ENCODE measurements around the gene TMEM132C.
"Not testable (repeated sequence)": the region's sequence is repeated elsewhere in the genome, so short reads cannot be mapped to it uniquely, and the experiment has no call there.

Gene TMEM132C

DNA sequence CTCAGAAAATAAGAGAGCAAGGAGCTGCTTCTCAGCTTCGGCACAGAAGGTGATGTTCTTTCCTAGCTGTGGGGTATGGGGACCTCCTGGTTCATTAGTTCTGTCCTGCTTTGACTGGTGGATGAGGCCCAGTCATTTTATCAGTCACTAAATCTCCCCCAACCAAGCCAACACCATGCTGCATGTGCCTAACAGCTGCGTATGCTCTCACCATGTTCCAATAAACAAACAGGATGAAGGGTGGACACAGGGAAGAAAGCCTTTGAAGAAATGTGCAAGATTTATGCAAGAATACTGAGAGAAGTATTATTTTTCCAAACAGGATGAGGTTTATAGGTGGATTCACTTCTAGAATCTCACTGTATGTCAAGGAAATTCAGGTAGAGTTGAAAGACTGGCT lies 156.2 kb downstream of the TMEM132C start:
- no peak for DNase-seq

DNA sequence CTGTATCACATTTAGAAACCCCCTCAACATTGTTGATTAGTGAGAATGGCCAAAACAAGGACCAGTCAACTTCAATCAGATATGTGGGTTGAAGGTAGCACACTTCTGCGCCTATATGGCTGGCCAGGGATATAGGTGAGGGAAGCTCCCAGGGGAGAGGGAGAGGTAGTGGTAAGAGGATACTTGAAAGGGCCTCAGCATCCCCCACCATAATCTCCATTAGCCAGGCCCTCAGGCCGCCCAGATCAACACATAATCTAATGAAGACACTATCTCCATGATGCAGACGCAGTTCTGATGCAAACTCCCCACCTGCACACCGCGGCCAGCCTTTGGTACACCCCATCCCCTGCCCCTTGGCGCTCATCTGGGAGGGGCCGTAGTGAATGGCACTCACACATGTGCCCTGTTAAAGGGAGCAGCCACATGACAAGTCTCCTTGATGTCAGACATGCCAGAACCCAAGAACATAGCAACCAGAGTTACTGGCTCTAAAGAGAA lies 158.0 kb downstream of the TMEM132C start:
- no peak for DNase-seq

DNA sequence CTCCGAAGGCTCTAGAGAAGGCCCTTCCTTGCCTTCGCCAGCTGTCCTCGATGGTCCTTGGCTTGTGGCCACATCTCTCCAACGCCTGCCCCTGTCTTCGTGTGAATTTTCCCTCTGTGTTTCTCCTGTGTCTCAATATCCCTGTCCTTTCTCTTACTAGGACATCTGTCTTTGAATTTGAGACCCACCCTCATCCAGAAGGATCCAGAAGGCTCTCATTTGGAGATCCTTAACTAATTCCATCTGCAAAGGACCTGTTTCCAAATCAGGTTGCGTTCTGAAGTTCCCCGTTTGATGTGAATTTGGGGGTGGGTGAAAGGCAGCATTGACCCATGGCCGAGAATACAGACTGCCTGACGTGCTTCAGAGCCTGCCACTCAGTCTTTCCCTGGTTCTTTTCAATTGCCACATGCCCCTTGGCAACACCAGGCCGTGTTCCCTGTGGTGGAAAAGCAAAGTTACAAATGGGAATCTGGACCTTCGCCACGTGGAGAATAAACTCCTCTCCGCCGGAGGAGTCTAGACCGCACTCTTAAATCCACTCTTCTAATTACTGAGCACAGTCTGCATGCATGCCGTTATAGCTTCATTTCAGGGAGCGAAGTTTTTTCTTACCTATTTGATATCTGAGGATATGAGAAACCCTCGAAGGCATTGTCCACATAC lies 158.8 kb downstream of the TMEM132C start:
- DNase-seq, result no peak

DNA sequence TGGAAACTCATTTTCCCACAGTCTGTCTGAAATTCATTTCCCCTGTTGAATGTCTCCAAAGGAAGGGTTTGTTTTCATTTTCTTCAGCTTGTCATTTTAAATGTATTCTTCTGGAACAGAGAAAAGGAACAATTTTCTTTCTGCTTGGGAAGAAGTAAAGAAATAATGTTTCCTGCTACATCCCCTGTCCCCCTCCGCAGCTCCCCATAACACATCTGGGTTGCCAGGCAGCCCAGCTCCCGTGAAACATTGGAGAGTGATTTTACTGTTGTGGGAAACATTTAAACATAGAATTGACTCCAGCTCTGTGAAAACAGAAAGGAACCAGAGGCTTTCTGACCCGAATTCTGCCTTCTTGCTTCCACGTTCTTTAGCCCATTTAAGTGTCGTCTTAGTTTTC lies 159.5 kb downstream of the TMEM132C start:
- no peak for DNase-seq

DNA sequence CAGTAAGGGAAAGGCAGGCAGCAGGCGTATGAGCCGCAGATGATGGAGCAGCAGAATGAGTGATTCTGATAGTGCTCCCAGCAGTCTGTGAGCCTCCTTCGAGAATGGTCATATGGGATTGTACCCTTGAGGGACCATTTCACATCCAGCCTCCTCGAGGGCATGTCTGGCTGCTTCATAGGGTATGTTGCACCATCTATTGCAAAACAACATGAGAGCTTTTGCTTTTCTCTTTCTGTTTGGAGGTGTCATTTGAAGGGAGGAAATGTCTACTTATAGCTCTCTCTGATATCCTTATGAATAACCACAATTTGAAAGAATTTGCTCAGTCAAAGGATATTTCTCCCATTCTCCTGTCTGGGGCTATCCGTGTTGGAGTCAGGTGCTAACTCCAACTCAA lies 172.8 kb downstream of the TMEM132C start:
- no peak for DNase-seq

DNA sequence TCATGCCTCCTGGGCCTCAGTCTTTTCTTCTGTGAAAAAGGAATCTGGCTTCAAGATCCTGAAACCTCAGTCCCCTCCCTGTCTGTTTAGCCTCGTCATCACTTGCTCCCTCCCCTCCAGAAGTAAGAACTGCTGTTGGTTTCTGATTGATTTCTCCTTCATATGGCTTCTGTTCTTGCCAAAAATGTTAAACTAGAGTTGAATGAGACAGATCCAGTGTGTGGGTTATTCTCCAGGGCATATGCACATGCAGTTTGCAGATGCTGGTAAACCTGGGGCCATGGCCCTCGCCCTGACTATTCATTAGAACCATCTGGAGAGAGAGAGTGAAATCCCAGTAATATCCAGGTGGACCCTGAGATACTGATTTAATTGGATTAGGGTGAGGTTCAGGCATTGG lies 175.1 kb downstream of the TMEM132C start:
- no peak for DNase-seq

DNA sequence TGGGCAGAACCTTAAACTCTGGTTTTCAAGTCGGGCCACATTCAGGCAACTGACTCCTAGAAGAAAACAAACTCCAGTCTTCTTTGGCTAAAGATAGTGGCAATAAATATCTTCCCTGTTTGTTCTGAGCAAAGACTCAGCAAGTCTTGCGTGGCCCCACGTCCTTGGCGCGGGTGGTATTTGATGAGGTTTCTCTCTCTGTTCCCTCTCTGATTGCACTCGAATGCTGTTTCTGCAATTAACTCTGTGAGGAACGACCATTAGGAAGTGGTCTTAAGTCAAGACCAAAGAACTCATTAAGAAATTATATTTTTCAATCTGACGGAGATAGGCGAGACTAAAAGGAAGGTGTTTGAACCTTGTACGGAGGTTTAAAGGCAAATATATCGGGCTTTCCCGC lies 177.6 kb downstream of the TMEM132C start:
- DNase-seq, result no peak

DNA sequence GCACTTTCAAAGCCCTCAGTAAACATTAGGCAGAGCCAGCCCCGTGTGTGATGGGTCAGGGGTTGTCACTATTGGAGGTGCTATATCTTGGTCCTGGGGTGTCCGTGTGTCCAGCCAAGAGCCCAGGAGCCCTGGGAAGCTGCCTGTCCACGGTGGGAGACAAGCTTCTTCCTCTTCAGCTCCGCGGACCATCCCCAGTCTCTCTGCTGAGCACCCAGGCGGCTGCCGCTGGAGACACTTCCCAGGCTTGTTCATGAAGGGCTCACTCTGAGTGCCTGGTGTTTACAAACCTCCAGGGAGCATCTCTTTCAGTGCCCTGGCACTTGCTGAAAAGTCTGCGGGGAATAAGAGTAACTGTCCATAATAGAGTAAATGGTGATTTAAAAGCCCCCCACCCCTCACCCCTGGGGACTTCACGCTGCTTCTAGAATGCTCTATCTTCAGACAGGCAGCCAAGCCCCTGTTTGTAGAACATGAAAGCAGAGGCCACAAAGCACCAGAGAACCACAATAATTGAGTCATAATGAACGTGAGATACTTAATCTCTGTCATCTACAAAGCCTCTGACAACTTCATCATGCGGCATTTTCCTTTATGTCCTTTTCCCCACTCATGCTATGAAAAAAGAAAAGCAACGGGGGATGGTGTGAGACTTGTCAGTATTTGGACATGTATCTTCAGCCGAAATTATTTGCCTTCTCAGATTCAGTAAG lies 178.6 kb downstream of the TMEM132C start:
- DNase-seq, result no peak

DNA sequence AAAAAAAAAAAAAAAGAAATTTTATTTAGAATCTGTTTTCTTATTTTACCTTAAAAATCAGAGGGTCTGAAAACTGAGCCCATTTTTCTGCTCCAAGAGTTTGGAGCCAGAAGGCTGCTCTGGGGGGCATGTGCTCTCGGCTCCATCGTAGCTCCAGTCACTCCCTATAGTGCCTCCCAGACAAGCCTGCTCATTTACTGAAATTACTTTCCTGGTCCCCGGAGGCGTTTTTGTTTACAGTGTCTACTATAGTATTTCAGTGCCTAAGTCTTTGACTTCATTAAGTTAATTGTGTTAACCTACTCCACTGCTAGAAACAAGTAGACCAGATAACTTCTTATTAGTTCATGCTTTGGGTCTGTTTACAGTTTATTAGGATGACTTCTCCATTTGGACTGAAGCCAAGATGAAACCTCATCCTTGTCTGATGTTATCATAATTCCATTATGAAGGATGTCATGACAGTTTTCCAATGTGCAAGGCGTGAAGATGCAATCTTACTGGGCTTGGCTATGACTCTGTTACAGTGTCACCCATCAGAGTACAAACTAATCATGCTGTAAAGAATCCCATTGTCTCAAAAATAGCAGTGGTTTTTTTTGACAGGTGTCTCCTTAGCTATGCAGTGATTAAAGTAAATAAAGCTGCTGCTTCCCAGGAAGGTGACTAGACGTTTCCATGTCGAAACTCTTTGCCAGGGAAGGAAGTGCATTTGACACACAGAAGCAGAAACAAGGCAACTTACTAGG lies 182.3 kb downstream of the TMEM132C start:
- DNase-seq, result no peak

DNA sequence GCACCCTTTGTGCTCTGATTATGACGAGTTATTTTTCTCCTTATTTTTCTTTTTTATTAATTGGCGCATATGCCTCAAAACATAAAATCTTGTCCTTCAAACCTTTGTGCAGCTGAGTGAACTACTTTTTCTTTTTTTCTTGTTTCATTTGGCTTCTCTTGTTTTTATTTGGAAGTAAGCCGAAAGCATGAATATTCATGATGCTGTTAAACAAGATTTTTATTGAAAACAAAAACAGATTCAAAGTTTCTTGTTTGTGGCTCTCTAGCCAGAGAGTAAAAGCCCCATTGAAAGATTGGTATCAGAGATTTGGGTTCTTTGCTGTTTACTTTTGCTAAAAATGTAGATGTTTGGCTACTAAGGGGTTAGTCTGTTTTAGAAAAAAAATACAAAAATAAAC lies 183.8 kb downstream of the TMEM132C start:
- DNase-seq, result no peak

DNA sequence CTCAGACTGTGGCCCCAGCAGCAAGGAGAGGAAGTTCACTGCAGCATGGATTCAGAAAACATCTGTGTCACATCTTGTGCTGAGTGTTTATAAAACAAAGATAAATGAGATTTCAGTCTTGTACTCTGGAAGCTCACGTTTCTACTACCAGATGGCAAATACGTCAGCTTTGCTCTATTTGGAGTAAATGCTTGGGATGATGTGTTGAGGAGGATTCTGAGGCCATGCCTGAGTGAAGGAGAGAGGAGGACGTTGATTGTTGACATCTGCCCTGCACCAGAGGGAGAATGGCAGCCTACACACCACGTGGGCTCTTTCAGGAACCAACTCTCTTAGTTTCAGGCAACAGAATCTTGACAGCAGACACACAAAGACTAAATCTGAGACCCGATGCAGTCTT lies 188.9 kb downstream of the TMEM132C start:
- DNase-seq, result no peak

DNA sequence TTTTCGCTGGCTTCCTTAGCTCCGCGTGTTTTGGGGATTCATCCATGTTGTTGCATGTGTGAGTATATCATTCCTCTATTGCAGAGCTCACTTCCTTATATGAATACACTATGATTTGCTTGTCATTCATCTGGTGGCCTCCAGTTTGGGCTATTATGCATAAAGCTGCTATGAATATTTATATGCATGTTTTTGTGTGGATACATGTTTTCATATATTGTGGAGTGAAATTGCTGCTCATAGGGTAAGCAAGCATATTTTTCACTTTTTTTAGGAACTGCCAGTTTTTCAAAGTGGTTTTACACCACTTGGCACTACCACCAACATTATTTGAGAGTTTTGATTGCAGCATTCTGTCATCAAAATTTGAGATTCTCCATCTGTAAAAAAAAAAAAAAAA lies 190.0 kb downstream of the TMEM132C start:
- DNase-seq, result no peak

DNA sequence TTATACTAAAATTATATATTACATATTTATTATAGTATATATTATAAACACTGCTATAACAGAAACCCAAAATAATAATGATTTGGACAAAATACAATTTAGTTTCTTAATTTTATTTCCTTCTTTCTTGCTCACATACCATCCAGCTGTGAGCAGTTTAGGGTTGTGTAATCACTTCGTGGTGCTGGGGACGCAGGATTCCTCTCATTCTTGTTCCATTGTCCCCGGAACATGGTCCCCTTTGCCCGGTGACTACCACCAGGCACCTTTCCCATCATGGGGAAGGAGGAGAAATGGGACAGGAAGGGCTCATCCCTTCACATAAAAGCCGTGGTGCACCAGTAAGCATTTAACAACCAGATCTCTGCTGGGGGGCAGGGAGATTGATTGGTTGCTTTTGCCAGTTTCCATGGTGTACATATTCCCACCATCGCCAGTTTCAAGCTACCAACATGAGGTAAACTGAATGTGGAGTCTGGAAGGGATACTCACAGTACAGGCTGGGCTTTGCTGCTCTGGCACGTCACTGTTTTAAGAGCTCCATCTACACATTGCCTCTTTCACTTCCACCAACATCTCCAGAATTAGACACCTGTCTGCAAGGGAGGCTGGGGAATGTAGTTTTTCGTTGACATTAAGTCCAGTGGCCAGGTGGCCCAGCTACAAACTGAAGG lies 191.5 kb downstream of the TMEM132C start:
- no peak for DNase-seq

DNA sequence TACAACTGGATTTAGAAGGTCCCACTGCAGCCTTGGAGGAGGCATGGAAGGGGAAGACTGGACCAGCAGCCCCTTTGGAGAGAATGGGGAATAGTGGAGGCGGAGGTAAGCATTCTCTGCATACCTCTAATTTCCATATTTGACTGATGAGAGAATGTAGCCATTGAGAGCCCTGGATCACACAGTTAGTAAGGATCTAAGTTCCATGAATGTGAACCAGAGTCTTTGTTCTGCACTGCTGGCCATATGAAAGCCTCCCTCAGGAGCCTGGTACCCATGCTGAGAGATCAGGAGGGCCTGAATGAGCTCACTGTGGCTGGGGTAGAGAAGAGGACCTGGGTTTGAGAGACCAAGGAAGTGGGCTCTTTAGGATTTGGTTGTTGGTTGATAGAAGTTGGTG lies 192.1 kb downstream of the TMEM132C start:
- no peak for DNase-seq

DNA sequence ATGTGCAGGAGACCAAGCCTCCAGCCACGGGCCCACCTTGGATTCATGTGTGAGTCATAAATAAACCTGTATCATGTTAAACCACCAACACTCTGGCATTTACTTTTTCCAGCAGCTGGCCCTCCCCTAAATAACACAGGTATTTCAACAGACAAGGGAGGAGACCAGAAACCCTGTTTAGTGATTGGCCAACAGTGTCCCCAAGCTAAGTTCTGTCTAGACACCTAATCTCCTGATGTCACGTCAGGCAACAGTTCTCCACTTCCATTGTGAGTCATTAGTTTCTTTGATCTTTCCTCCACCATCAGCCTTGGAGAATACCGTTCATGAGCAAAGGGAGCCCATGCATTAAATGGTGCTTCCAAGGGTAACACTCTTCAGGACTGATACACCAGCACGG lies 196.9 kb downstream of the TMEM132C start:
- no peak for DNase-seq

DNA sequence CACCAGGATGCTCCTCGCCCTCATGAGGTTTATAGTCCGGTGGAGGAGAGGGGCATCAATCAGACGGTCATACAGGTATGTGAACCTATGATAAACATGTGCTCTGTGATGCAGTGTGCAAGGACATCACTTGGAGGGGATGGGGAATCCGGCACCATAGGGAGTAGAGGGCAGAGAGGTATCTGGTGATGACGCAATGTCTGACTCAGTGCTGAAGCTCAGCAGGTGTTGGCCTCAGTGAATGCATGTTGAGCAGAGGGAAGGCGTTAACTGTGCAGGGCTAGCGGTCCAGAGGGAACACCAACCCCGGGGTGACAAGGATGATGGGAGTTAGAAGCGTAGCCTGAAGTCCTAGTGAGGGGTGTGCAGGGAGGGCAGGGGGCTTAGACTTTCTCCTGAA lies 200.9 kb downstream of the TMEM132C start:
- DNase-seq, result no peak

DNA sequence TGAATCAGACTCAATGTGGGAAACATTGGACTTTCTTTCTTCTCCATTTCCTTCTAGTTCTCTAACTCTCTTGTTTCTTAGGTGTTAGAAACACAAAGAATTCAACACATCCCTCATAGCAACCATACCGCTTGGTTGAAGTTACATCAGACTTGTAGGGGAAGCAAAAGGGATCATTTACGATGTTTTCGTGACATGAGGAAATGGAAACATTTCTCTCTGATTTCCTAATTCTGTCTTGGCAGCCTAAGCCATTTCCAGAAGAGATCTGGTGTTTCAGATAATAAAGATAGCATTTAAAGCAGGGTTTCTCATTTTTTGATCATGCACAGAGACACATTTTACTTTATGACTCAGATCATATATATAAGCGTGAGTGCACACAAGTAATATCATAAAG lies 202.0 kb downstream of the TMEM132C start:
- no peak for DNase-seq

DNA sequence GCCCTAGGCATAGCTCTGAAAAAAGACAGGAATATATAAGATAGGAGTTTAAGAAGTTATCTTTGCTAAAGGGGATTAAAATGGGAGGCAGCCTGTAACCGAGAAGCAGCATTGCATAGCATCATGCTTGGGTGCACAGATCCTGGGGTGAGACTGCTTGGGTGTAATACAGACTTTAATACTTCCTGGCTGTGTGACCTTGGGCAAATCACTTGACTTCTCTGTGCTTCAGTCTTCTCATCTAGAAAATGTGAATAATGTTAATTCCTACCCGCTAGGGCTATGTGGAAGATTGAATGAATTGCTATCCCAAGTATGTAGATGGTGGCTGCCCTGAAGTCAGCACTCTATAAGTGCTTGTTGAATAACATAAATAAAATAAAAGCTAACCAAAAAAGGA lies 204.5 kb downstream of the TMEM132C start:
- DNase-seq, result no peak

DNA sequence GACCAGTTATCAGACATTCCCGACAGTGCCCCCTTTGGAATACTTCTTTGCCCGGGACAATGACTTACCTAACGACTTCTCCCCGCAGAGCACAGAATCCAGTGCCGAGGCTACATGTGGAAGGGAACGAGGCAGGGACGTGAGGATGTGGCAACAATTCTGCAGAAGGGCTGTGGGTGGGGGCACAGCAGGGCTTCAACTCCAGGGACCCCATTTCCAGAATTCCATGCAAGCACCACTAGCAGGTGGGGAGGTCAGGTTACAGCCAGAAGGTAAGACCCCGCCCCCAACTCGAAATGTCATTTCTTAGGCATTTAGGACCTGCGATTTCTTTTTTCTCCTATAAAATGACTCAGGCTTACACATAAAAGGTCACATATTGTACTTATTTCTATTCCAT lies 207.9 kb downstream of the TMEM132C start:
- DNase-seq, result no peak

DNA sequence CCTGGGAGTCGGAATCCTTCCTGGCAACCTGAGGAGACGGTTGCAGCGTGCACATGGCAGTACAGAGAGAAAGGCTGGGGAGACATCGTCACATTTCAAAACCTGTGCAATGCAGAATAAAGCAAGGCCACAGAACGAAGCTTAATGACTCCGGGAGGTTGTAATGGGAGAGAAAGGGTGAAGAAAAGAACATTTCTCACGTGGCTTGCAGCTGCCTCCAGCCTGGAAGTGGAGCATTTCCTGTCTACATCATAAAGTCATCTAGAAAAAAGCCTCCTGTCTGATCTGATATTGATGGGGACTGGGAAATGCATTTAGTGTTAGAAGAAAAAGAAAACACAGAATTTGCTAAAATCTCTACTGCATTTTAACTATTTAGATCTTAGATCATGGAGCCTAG lies 209.3 kb downstream of the TMEM132C start:
- no peak for DNase-seq

DNA sequence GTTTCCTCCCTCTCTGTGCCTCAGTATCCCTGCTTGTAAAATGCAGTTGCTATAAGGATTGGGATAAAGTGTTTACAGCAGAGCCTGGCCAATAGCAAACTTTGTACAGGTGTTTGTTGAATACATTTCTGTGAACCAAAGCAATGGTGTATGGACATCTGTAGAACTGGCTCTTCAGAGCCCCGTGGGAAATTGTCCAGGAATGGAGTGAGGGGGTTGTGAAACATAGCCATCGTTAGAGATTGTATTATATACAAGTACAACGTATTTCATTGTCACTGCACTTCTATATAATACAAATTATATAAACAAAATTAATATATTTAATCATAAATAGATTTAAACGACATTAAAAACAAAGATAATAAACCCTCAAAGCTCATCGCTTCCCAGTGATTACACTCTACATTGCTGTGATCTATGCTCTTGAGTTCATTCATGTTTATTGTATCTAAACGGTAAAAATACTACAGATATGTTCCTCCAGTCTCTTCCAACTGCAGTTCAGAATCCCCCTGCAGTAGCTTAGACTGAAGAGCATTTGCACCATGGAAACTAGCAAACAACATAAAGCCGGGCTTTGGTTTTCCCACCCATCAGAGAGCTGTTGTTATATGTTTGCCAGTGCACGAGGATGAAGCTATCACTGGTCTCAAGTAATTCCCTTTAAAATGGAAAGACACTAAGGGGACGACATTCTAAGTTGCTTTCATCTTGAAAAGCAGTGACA lies 216.7 kb downstream of the TMEM132C start:
- DNase-seq, result no peak

DNA sequence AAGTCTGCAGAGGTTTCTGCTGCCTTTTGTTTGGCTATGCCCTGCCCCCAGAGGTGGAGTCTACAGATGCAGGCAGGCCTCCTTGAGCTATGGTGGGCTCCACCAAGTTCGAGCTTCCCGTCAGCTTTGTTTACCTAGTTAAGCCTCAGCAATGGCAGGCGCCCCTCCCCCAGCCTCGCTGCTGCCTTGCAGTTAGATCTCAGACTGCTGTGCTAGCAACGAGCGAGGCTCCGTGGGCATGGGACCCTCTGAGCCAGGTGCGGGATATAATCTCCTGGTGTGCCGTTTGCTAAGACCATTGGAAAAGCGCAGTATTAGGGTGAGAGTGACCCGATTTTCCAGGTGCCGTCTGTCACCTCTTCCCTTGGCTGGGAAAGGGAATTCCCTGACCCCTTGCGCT lies 230.4 kb downstream of the TMEM132C start:
- not testable (repeated sequence) for DNase-seq

DNA sequence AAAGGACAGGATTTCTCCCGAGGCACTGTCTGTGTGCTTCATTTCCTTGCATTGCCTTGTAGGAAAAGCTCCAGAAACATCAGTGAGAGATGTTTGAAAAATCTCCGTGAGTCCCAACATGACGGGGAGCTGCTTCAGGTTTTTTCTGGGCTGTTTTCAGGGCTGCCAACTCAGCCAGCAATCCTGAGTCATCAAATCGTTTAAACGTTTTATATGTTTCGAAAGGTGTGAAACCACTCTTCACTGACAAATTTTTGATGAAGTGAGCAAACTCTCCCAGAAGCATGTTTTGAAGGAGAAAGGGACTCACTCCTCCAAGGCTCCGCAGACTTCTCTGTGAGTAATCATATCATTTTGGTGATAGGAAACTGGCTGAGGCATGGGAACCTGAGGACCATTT lies 240.5 kb downstream of the TMEM132C start:
- DNase-seq, result no peak
